Common myeloid progenitor, CD34-positive (primary cell): Measurements from ENCODE around the gene WFDC1.

Source experiments
- CTCF ChIA-PET: fragments of 350-600 bp; sonication (Branson Sonifier 250); formaldehyde crosslinking; loops from one replicate; lab custom pipeline; 2021; ENCODE audit warnings: antibody characterized with exemption; lab: Charles Lee
- POLR2A ChIA-PET: fragments of 350-600 bp; sonication (Branson Sonifier 250); formaldehyde crosslinking; loops from one replicate; lab custom pipeline; 2021; ENCODE audit warnings: antibody characterized with exemption; lab: Charles Lee
- DNase-seq, 3 donors: peaks; one replicate each; pipeline versions ENCODE4 v3.0.0 to v3.0.0-alpha.2; 2013
- H3K27ac ChIP-seq, 2 experiments: 1 replicate in 1 of 2; 2 replicates in 1 of 2; pipeline ENCODE4 v1.7.0; 2013; ENCODE audit warnings: inconsistent platforms in 2 of 2, low read length in 2 of 2, mild to moderate bottlenecking in 2 of 2, low read depth in 1 of 2, moderate library complexity in 1 of 2; ENCODE audit not compliant: severe bottlenecking in 2 of 2, insufficient read depth in 1 of 2, poor library complexity in 1 of 2
- H3K27me3 ChIP-seq, 5 experiments: replicated peaks in 2 of 5; 1 replicate in 3 of 5; 2 replicates in 2 of 5; pipeline versions ENCODE4 v1.6.1 to v1.7.0; 2013; ENCODE audit warnings: low read length in 4 of 5, mild to moderate bottlenecking in 2 of 5, moderate library complexity in 2 of 5, inconsistent platforms in 1 of 5; ENCODE audit not compliant: insufficient read depth in 5 of 5, control insufficient read depth in 4 of 5
- H3K36me3 ChIP-seq, 4 experiments: 1 replicate in 2 of 4; 2 replicates in 2 of 4; pipeline versions ENCODE4 v1.6.1 to v1.7.0; 2013; ENCODE audit warnings: low read length in 3 of 4, control low read depth in 1 of 4, mild to moderate bottlenecking in 1 of 4; ENCODE audit not compliant: control insufficient read depth in 4 of 4, insufficient read depth in 4 of 4
- H3K4me1 ChIP-seq, 4 experiments: 1 replicate in 3 of 4; 2 replicates in 1 of 4; pipeline versions ENCODE4 v1.6.1 to v1.7.1; 2013; ENCODE audit warnings: low read length in 3 of 4, mild to moderate bottlenecking in 3 of 4, control low read depth in 1 of 4, inconsistent platforms in 1 of 4, moderate library complexity in 1 of 4; ENCODE audit not compliant: control insufficient read depth in 4 of 4, insufficient read depth in 4 of 4; ENCODE audit errors: control extremely low read depth in 1 of 4
- H3K4me3 ChIP-seq, 7 experiments: 1 replicate in 4 of 7; 2 replicates in 3 of 7; pipeline versions ENCODE4 v1.5.1 to v1.7.0; 2013; ENCODE audit warnings: mild to moderate bottlenecking in 7 of 7, low read length in 6 of 7, moderate library complexity in 6 of 7, inconsistent platforms in 2 of 7, low read depth in 2 of 7, control low read depth in 1 of 7; ENCODE audit not compliant: insufficient read depth in 4 of 7, control insufficient read depth in 1 of 7; ENCODE audit errors: extremely low read depth in 1 of 7
- H3K9me3 ChIP-seq, 5 experiments: 1 replicate in 4 of 5; 2 replicates in 1 of 5; pipeline versions ENCODE4 v1.6.1 to v1.7.1; 2013; ENCODE audit warnings: low read length in 4 of 5, mild to moderate bottlenecking in 2 of 5, inconsistent platforms in 1 of 5, low read depth in 1 of 5, moderate library complexity in 1 of 5; ENCODE audit not compliant: control insufficient read depth in 4 of 5, insufficient read depth in 2 of 5; ENCODE audit errors: control extremely low read depth in 1 of 5
- WGBS: methylation state at CpG from one replicate; pipeline ENCODE4 v1.1.5; 2013; ENCODE audit not compliant: insufficient coverage; 5-methylcytosine and 5-hydroxymethylcytosine counted together

WFDC1 gene

DNA sequence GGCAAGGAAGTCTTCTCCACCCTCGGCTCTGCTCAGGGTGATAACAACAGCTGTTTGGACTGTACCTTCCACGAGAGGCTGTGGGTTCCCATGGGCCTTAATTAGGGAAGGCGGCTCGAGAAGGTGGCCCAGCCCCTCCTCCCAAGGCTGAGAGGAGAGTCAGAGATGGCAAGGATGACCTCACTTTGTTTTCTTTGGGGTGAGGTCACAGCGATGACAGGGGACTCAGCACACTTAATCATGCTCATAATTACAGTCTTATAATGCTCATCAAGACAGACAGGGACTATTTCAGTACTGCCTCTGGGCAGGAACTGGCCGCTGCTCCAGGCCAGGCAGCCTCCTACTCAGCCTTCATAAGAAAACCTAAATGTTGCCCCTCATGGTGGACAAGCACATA, 19.7 kb downstream of the WFDC1 start:
- H3K4me1 ChIP-seq, result no peaks in the 10 kb centered on the region
- H3K9me3 ChIP-seq, result peaks cover 0 to 8% (median 7%) of the 10 kb centered on the region in 5 experiments
- H3K27me3 ChIP-seq, result peaks cover 3 to 42% (median 6%) of the 10 kb centered on the region in 5 experiments
- H3K36me3 ChIP-seq, result no peaks in the 10 kb centered on the region
- ChIA-PET CTCF (interaction anchor here (1.3 kb wide), 1 partner anchor 37 kb away, joined by 3 read pairs; no protein-coding TSS in a partner anchor), POLR2A (no interaction called here)
- 88% methylated on average over 6 of the region's 6 CpGs for WGBS
- H3K4me3 ChIP-seq, result no peak overlapping the region
- H3K27ac ChIP-seq, result no peak overlapping the region
- no peak for DNase-seq

- Histone ChIP-seq H3K27ac (no peak overlapping the region), H3K36me3 (no peaks in the 10 kb centered on the region), H3K4me3 (no peak overlapping the region), H3K27me3 (peaks cover 3 to 42% (median 6%) of the 10 kb centered on the region in 5 experiments), H3K9me3 (peaks cover 0 to 8% (median 7%) of the 10 kb centered on the region in 5 experiments), H3K4me1 (no peaks in the 10 kb centered on the region)
- ChIA-PET CTCF (no interaction called here), POLR2A (no interaction called here)
- no peak for DNase-seq
- 91% methylated on average over 4 of the region's 4 CpGs for WGBS
Measured at GRCh38 chr16:84314814-84315213, 20.1 kb downstream of the WFDC1 start.

GRCh38 chr16:84315422-84315821, 20.7 kb downstream of the WFDC1 start:
- CTCF ChIA-PET, result no interaction called here
- H3K27me3 ChIP-seq, result peaks cover 3 to 39% (median 6%) of the 10 kb centered on the region in 5 experiments
- no peak for DNase-seq
- no peaks in the 10 kb centered on the region for H3K4me1 ChIP-seq
- H3K4me3 ChIP-seq, result no peak overlapping the region
- H3K36me3 ChIP-seq, result no peaks in the 10 kb centered on the region
- POLR2A ChIA-PET, result no interaction called here
- peaks cover 0 to 8% (median 7%) of the 10 kb centered on the region in 5 experiments for H3K9me3 ChIP-seq
- no peak overlapping the region for H3K27ac ChIP-seq
- 91% methylated on average over 3 of the region's 5 CpGs for WGBS

DNA sequence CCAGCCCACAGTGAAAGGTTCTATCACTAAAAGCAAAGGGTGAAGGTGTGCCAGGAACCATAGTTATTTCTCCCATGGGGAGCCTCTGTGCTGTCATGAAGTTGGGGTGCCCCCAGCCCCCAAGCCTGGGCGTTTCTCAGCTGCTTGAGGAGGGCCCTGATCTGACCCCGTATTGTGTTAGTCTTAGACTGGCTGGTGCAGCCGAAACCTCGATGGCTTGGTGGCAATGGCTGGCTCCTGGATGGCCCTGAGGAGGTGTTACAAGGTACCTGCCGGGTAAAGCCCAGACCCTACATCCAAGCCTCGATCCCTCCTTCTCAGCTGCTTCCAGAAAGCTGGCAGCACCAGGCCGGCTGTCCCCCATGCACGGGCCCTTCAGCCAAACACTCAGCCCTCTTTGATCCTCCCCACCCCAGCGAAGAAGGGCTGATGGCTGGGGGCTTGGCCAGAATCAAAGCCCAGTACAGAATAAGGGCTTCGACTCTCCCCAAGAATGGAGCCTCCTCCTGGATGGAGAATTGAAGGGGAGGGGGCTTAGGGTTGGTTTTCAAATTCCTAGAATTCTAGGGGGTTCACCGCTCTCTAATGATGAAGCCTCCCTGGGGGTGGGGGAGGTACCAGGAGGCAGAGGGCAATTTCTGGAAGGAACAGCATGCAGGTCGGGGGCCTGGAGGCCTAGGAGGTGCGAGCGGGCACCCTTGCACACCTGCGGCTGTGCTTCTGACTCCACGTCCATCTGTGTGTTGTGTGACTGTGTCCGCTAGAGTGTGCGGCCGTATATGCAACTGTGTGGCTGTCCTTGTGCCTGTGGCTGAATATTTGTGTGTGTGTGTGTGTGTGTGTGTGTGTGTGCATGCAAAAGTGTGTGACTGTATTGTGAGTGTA, 23.7 kb downstream of the WFDC1 start:
- CTCF ChIA-PET, result interaction anchor here (0.9 to 2.0 kb wide), 2 partner anchors 10 to 27 kb away, joined by 3 to 7 read pairs; no protein-coding TSS in a partner anchor
- no peaks in the 10 kb centered on the region for H3K4me1 ChIP-seq
- H3K36me3 ChIP-seq, result no peaks in the 10 kb centered on the region
- peaks cover 0 to 17% (median 3%) of the 10 kb centered on the region in 5 experiments for H3K27me3 ChIP-seq
- H3K27ac ChIP-seq, result no peak overlapping the region
- WGBS, result 81% methylated on average over 15 of the region's 19 CpGs
- H3K9me3 ChIP-seq, result peaks cover 0 to 8% (median 7%) of the 10 kb centered on the region in 5 experiments
- no peak overlapping the region for H3K4me3 ChIP-seq
- POLR2A ChIA-PET, result interaction anchor here (0.8 kb wide), 1 partner anchor 379 kb away, joined by 3 read pairs; no protein-coding TSS in a partner anchor
- DNase-seq, result no peak

GRCh38 chr16:84319146-84319760, 24.6 kb downstream of the WFDC1 start:
- no peak for DNase-seq
- ChIA-PET POLR2A (no interaction called here), CTCF (interaction anchor here (1.2 kb wide), 1 partner anchor 11 kb away, joined by 3 read pairs; no protein-coding TSS in a partner anchor)
- Histone ChIP-seq H3K27ac (no peak overlapping the region), H3K36me3 (no peaks in the 10 kb centered on the region), H3K9me3 (peaks cover 0 to 8% (median 7%) of the 10 kb centered on the region in 5 experiments), H3K4me3 (no peak overlapping the region), H3K27me3 (peaks cover 0 to 8% (median 0%) of the 10 kb centered on the region in 5 experiments), H3K4me1 (no peaks in the 10 kb centered on the region)
- 95% methylated on average over 20 of the region's 24 CpGs for WGBS

GRCh38 chr16:84320511-84320910, 25.8 kb downstream of the WFDC1 start:
- Histone ChIP-seq H3K27me3 (no peaks in the 10 kb centered on the region), H3K9me3 (peaks cover 0 to 8% (median 7%) of the 10 kb centered on the region in 5 experiments), H3K36me3 (no peaks in the 10 kb centered on the region), H3K4me3 (no peak overlapping the region), H3K4me1 (no peaks in the 10 kb centered on the region), H3K27ac (no peak overlapping the region)
- DNase-seq, result no peak
- WGBS, result 94% methylated on average over 5 of the region's 5 CpGs
- ChIA-PET CTCF (interaction anchor here (1.2 kb wide), 1 partner anchor 12 kb away, joined by 3 read pairs; no protein-coding TSS in a partner anchor), POLR2A (no interaction called here)
